Keratinocyte (primary cell): ENCODE measurements around the gene CDH12. TPM values are rescaled to one million over a fixed set of nuclear protein-coding genes. Genes with fewer than 3 reads are reported as not detected.

ENCODE experiments used
- DNase-seq: peaks from one replicate; pipeline ENCODE4 v3.0.0-alpha.2; 2011; ENCODE audit warnings: low read depth, missing footprints, low spot score
- FAIRE-seq: peaks from 2 replicates; lab custom pipeline; 2011; peaks lifted over from hg19 to GRCh38; lab: Jason Lieb, UNC
- H2AFZ ChIP-seq: 2 replicates; pipeline ENCODE4 v1.6.0; 2012; ENCODE audit warnings: low read length, control low read depth, inconsistent platforms; ENCODE audit not compliant: control insufficient read depth
- H3K27ac ChIP-seq: 2 replicates; pipeline ENCODE4 v1.5.1; 2011; ENCODE audit warnings: low read length; ENCODE audit not compliant: control insufficient read depth, insufficient read depth
- H3K27me3 ChIP-seq: 3 replicates; pipeline ENCODE4 v1.6.0; 2011; ENCODE audit warnings: low read length; ENCODE audit not compliant: control insufficient read depth, insufficient read depth; ENCODE audit errors: extremely low read depth
- H3K36me3 ChIP-seq, 2 experiments: 2 replicates in 1 of 2; 3 replicates in 1 of 2; pipeline ENCODE4 v1.5.1; 2011; ENCODE audit warnings: low read length in 2 of 2, mild to moderate bottlenecking in 1 of 2; ENCODE audit not compliant: control insufficient read depth in 2 of 2, insufficient read depth in 2 of 2; ENCODE audit errors: extremely low read depth in 1 of 2
- H3K4me1 ChIP-seq: 3 replicates; pipeline ENCODE4 v1.5.1; 2011; ENCODE audit warnings: low read length; ENCODE audit not compliant: control insufficient read depth, insufficient read depth; ENCODE audit errors: extremely low read depth
- H3K4me2 ChIP-seq: 3 replicates; pipeline ENCODE4 v1.6.0; 2011; ENCODE audit warnings: low read depth, low read length; ENCODE audit not compliant: control insufficient read depth, insufficient read depth; ENCODE audit errors: extremely low read depth
- H3K4me3 ChIP-seq, 3 experiments: fragments of 200-600 bp in 1 of 3; sonication (generic) in 1 of 3; 2 replicates in 2 of 3; 3 replicates in 1 of 3; pipeline ENCODE4 v1.5.1; 2011 to 2016; ENCODE audit warnings: low read length in 3 of 3, mild to moderate bottlenecking in 3 of 3, control low read depth in 2 of 3, inconsistent platforms in 1 of 3, low read depth in 1 of 3, mixed read lengths in 1 of 3, mixed run types in 1 of 3, moderate library complexity in 1 of 3; ENCODE audit not compliant: control insufficient read depth in 2 of 3, insufficient read depth in 2 of 3; ENCODE audit errors: extremely low read depth in 1 of 3
- H3K79me2 ChIP-seq: 2 replicates; pipeline ENCODE4 v1.6.0; 2012; ENCODE audit warnings: low read length; ENCODE audit not compliant: control insufficient read depth, insufficient read depth
- H3K9ac ChIP-seq: 3 replicates; pipeline ENCODE4 v1.6.0; 2011; ENCODE audit warnings: low read length; ENCODE audit not compliant: control insufficient read depth, insufficient read depth; ENCODE audit errors: extremely low read depth
- H3K9me1 ChIP-seq: 3 replicates; pipeline ENCODE4 v1.6.0; 2011; ENCODE audit warnings: low read length; ENCODE audit not compliant: control insufficient read depth, insufficient read depth; ENCODE audit errors: extremely low read depth
- H3K9me3 ChIP-seq: 2 replicates; pipeline ENCODE4 v1.5.1; 2012; ENCODE audit warnings: low read depth, low read length; ENCODE audit not compliant: control insufficient read depth
- H4K20me1 ChIP-seq: 3 replicates; pipeline ENCODE4 v1.6.0; 2011; ENCODE audit warnings: low read length; ENCODE audit not compliant: control insufficient read depth, insufficient read depth; ENCODE audit errors: extremely low read depth
- EZH2 ChIP-seq: IDR thresholded peaks from one replicate; pipeline ENCODE4 v1.6.1; 2012; ENCODE audit warnings: inconsistent platforms, mild to moderate bottlenecking, low read length, moderate library complexity
- dilution Hi-C: fragments of 300-500 bp; cut with MboI; formaldehyde crosslinking; loops from one replicate; pipeline ENCODE4 v1.7.0; 2020; ENCODE audit warnings: low sequenced_read_pairs; ENCODE audit not compliant: extremely low pct_ligation_motif_present
- polyA plus RNA-seq, 5 experiments: library from polyadenylated mRNA; depleted of rRNA in 3 of 5; stranded (reverse) in 3 of 5; stranded (forward) in 1 of 5; unstranded in 1 of 5; fragments of >200 nt; gene quantifications; 1 replicate in 1 of 5; 2 replicates in 3 of 5; 3 replicates in 1 of 5; pipeline versions ENCODE4 v1.2.1 to v1.2.3, GENCODE V29; 2011 to 2012; ENCODE audit warnings: missing spikeins in 2 of 5, low read depth in 1 of 5, low replicate concordance in 1 of 5
- TF ChIP-seq, protein P1 (sequence below), 3 experiments: IDR thresholded peaks in 1 of 3; conservative IDR thresholded peaks in 1 of 3; optimal IDR thresholded peaks in 1 of 3; 2 replicates in 2 of 3; 3 replicates in 1 of 3; pipeline versions ENCODE3 to v1.5.1; 2011; ENCODE audit warnings: low read length in 3 of 3, mild to moderate bottlenecking in 3 of 3, moderate library complexity in 2 of 3, control low read depth in 1 of 3, inconsistent platforms in 1 of 3; ENCODE audit not compliant: insufficient read depth in 2 of 3; ENCODE audit errors: extremely low read depth in 1 of 3

Gene CDH12
- polyA plus RNA-seq, 1 donor (not counting 4 experiments of a cell fraction or from before 2014, with no cell fraction given) = not detected

GRCh38 chr5:21823588-21823987 is 1029.6 kb downstream of the CDH12 start:
- Histone ChIP-seq H3K4me3 (no peak overlapping the region), H4K20me1 (no peaks in the 10 kb centered on the region), H3K27ac (no peak overlapping the region), H3K9me3 (no peaks in the 10 kb centered on the region), H3K4me2 (no peak overlapping the region), H3K9me1 (no peaks in the 10 kb centered on the region), H3K27me3 (no peaks in the 10 kb centered on the region), H3K4me1 (no peaks in the 10 kb centered on the region), H3K36me3 (no peaks in the 10 kb centered on the region), H3K9ac (no peak overlapping the region), H3K79me2 (no peaks in the 10 kb centered on the region), H2AFZ (no peak overlapping the region)
- TF ChIP-seq, protein P1, sequence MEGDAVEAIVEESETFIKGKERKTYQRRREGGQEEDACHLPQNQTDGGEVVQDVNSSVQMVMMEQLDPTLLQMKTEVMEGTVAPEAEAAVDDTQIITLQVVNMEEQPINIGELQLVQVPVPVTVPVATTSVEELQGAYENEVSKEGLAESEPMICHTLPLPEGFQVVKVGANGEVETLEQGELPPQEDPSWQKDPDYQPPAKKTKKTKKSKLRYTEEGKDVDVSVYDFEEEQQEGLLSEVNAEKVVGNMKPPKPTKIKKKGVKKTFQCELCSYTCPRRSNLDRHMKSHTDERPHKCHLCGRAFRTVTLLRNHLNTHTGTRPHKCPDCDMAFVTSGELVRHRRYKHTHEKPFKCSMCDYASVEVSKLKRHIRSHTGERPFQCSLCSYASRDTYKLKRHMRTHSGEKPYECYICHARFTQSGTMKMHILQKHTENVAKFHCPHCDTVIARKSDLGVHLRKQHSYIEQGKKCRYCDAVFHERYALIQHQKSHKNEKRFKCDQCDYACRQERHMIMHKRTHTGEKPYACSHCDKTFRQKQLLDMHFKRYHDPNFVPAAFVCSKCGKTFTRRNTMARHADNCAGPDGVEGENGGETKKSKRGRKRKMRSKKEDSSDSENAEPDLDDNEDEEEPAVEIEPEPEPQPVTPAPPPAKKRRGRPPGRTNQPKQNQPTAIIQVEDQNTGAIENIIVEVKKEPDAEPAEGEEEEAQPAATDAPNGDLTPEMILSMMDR (optimal IDR thresholded peaks at IDR 0.05 in 1 of 3, IDR thresholded peaks at IDR 0.05 in 1 of 3, conservative IDR thresholded peaks at IDR 0.05 in 1 of 3; ENCODE audit: extremely low read depth in 1 of 3, insufficient read depth in 2 of 3, low read length in 3 of 3) = no peak
- TF ChIP-seq EZH2 = no peak
- no peak for FAIRE-seq
- dilution Hi-C loops = no loop called here
- no peak for DNase-seq

GRCh38 chr5:21823076-21823574 is 1030.0 kb downstream of the CDH12 start:
- Histone ChIP-seq H4K20me1 (no peaks in the 10 kb centered on the region), H3K4me2 (no peak overlapping the region), H3K4me1 (no peaks in the 10 kb centered on the region), H3K79me2 (no peaks in the 10 kb centered on the region), H3K27me3 (no peaks in the 10 kb centered on the region), H3K9me1 (no peaks in the 10 kb centered on the region), H3K4me3 (no peak overlapping the region), H2AFZ (no peak overlapping the region), H3K9ac (no peak overlapping the region), H3K36me3 (no peaks in the 10 kb centered on the region), H3K9me3 (no peaks in the 10 kb centered on the region), H3K27ac (no peak overlapping the region)
- no peak for FAIRE-seq
- TF ChIP-seq, protein P1 (optimal IDR thresholded peaks at IDR 0.05 in 1 of 3, IDR thresholded peaks at IDR 0.05 in 1 of 3, conservative IDR thresholded peaks at IDR 0.05 in 1 of 3; ENCODE audit: extremely low read depth in 1 of 3, insufficient read depth in 2 of 3, low read length in 3 of 3) = no peak
- no peak for TF ChIP-seq EZH2
- DNase-seq = no peak
- dilution Hi-C loops = no loop called here
